ENCODE data around the gene MAP1B. TPM values are rescaled to one million over a fixed set of nuclear protein-coding genes. Genes with fewer than 3 reads are reported as not detected.

Gene MAP1B
- total and polyA plus RNA-seq, 2 experiments from 2014 or later, result 82.4 to 115 TPM

- Histone ChIP-seq H4K20me1 (ENCODE audit: insufficient read depth, poor library complexity, severe bottlenecking) (no peaks in the 10 kb centered on the region), H3K4me1 (ENCODE audit: insufficient read depth) (no peaks in the 10 kb centered on the region), H2AFZ (no peak overlapping the region), H3K4me3 (no peak overlapping the region), H3K36me3 (replicated peaks; ENCODE audit: insufficient read depth, low read depth) (no peaks in the 10 kb centered on the region), H3K9me3 (ENCODE audit: low read depth) (no peaks in the 10 kb centered on the region), H3K79me2 (peaks cover 5% of the 10 kb centered on the region), H3K9me2 (replicated peaks; ENCODE audit: insufficient read depth) (no peaks in the 10 kb centered on the region), H3K27me3 (no peaks in the 10 kb centered on the region), H3K4me2 (no peak overlapping the region), H3K27ac (no peak overlapping the region)
- no peak for DNase-seq (ENCODE audit: low spot score)
- WGBS (ENCODE audit: low lambda C conversion rate, missing lambda C conversion rate), result 70% methylated on average over 2 of the region's 2 CpGs
- no peak for TF ChIP-seq CTCF (IDR thresholded peaks at IDR 0.05; ENCODE audit: poor library complexity)
- TF ChIP-seq EZH2 (IDR thresholded peaks at IDR 0.05; ENCODE audit: borderline replicate concordance), result no peak
Observed at GRCh38 chr5:72256536-72256935, 149.3 kb downstream of the MAP1B start.

Small RNAs within 50 kb of the gene (microRNA-seq; reads per million reads assigned to microRNA genes)
- not detected for gene MIR4803

Small RNAs within 50 kb of the gene (small RNA-seq; reads per million reads assigned to genes)
- gene MIR4803, result not detected

Other genes with a start within 250 kb of the MAP1B start
- gene MRPS27, start 212.8 kb downstream of the MAP1B start, total RNA-seq, result 58.0 and 63.5 TPM in 2 replicates
- 32.2 and 35.6 TPM in 2 replicates for gene MRPS27, start 212.8 kb downstream of the MAP1B start, polyA plus RNA-seq
- gene PTCD2, start 212.9 kb downstream of the MAP1B start, total RNA-seq, result 10.5 and 12.0 TPM in 2 replicates
- 5.8 and 6.7 TPM in 2 replicates for gene PTCD2, start 212.9 kb downstream of the MAP1B start, polyA plus RNA-seq

All from hepatocyte (in vitro differentiated cells).